GM18951 (cell line): ENCODE data around the gene XYLT1.

Source experiments
- POLR2A ChIP-seq: IDR thresholded peaks from 4 replicates; pipeline ENCODE4 v1.6.1; 2011; ENCODE audit warnings: mild to moderate bottlenecking; ENCODE audit not compliant: insufficient read length, insufficient read depth; ENCODE audit errors: extremely low read depth
- in situ Hi-C: fragments of 300-500 bp; cut with MboI; formaldehyde crosslinking; loops from one replicate; pipeline ENCODE4 v1.12.0; 2022; ENCODE audit warnings: low sequenced_read_pairs, mixed read lengths, inconsistent platforms; ENCODE audit not compliant: unreplicated experiment

Gene XYLT1

GRCh38 chr16:17461951-17462729 is 8.6 kb downstream of the XYLT1 start:
- in situ Hi-C loops, result loop anchor here (25.0 kb wide), 1 partner anchor 600 kb away; no protein-coding TSS in a partner anchor
- TF ChIP-seq POLR2A, result no peak

DNA sequence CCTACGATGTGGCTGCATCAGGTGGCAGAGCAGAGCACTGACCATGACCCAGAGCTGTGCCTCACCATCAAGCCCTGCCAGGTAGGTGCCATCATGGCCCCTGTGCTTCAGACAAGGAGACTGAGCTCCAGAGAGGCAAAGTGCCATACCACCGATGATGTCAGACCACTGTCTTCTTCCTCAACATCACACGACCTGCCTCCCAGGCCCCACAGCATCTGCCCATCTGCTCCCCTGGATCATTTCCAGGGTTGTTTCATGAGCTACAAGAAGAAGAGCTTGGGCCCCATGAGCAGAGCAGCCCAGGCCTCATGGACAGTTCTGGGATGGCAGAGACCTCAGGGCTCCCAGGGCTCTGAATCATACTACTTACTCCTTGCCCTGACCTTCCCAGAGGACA is 9.9 kb downstream of the XYLT1 start:
- TF ChIP-seq POLR2A, result no peak
- in situ Hi-C loops, result loop anchor here (25.0 kb wide), 1 partner anchor 599 kb away; no protein-coding TSS in a partner anchor

DNA sequence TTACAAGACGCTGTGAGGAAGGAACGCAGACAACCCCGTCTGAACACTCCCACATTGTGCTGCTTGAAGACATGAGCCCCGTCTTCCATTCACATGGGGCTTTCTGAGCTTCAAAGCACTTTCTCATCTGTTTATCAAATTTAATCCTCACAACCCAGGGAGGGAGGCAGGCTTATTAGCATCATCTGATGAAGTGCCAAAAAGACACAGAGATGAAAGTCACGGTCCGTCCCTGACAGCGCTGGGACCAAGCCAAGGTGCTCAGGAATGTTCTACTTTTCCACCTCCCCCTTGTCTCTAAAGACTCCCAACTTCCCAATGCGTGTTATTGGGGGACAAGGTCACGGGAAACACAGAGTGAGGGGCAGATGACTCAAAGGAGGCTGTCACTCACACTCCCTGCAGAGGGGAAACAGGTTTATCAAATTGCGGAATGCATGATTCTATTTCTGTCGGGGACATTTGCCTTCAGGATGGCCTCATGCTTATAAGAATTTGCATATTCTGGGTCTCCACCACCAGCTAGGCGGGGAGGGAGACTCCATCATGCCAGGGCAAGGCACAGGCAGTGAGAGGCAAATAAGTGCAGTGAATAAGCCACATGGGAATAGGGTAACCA is 10.7 kb downstream of the XYLT1 start:
- in situ Hi-C loops, result loop anchor here (25.0 kb wide), 1 partner anchor 598 kb away; no protein-coding TSS in a partner anchor

GRCh38 chr16:17457997-17458396 is 12.8 kb downstream of the XYLT1 start:
- no peak for TF ChIP-seq POLR2A
- in situ Hi-C loops, result loop anchor here (25.0 kb wide), 1 partner anchor 596 kb away; no protein-coding TSS in a partner anchor

More for the DNA sequence above, 10.7 kb downstream of the XYLT1 start:
- TF ChIP-seq POLR2A, result no peak

DNA sequence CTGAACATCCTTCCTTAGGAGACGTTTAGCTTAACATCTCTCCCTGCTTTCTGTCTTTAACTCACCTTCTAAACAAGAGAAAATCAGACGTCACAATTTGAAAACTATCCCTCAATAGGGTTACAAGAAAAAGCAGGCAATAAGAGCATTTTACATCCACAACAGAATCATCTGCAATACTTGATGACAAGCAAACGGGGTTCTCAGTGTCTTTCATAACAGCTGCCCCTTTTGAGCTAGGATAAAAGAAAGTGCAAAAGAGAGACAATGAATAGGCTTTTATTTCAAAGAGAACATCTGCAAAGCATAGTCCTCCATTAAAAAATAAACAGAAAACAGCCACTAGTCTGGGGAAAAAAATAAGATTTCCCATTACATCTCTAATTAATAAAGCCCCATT is 13.2 kb downstream of the XYLT1 start:
- in situ Hi-C loops, result loop anchor here (25.0 kb wide), 1 partner anchor 595 kb away; no protein-coding TSS in a partner anchor
- no peak for TF ChIP-seq POLR2A

GRCh38 chr16:17454162-17454730 is 16.5 kb downstream of the XYLT1 start:
- no peak for TF ChIP-seq POLR2A
- in situ Hi-C loops, result loop anchor here (25.0 kb wide), 1 partner anchor 592 kb away; no protein-coding TSS in a partner anchor

DNA sequence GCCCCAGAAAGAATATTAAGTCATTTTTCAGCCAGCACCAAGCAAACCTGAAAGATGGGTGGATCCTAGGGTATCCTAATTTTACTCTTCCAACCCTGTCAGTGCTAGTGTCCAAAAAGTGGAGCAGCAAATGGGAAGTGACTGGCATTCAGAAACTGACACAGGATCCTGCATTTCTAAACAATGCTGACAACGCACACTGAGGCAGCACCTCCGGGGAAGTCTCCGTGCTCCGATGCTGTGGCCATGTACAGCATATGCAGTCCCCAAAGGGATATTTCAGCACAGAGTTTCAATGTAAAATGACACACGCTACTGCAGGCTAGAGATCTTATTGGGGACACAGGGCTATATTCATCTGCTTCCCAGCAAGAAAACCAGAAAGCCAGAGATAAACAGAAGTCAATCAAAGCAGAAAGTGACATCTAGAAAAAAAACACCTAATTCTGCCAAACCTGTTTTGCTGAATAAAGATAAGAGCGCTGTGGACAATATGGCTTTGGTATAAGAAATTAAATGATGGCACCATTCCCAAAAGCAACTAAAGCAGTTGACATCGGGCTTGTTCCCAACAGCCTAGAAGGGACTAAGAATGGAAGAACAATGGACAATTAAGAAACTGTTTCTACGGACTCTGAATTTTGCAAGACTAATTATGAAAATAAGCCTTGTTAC is 17.3 kb downstream of the XYLT1 start:
- no peak for TF ChIP-seq POLR2A
- in situ Hi-C loops, result loop anchor here (25.0 kb wide), 1 partner anchor 591 kb away; no protein-coding TSS in a partner anchor

- in situ Hi-C loops, result loop anchor here (25.0 kb wide), 1 partner anchor 591 kb away; no protein-coding TSS in a partner anchor
- TF ChIP-seq POLR2A, result no peak
Observed at GRCh38 chr16:17452922-17453321, 17.8 kb downstream of the XYLT1 start.

DNA sequence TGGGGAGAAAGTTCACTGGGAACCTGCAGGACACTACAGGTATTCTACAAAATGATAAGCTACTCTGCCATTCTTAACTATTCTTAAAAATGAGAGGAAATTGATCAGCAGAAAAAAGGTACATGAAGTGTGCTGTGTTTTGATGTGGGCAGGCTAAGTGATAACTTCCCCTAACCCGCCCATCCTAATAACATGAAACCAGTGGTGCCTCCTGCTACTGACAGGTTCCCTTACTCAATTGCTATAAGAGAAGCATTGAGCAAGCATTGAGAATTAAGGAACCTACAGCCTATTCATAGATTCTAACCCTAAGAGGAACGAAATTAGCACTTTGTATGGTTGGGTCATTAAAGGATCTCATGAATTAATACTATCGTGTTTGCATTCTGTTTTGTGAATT is 18.9 kb downstream of the XYLT1 start:
- in situ Hi-C loops, result loop anchor here (25.0 kb wide), 1 partner anchor 590 kb away; no protein-coding TSS in a partner anchor

DNA sequence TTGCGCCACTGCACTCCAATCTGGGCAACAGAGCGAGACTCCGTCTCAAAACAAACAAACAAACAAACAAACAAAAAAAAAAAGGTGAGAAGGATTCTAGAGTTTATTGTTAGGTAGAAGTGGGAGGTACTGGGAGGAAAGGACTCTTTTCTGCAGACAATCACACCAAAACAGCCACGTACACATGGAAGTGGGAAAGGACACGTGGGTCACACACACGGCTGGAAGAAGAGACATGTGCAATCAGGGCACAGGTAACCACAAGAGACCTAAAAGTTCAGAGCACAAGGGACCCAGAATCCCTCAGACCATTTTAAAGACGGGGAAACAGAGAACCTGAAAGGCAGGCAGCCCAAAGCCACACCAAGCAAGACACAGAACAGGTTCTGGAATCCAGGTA is 20.5 kb downstream of the XYLT1 start:
- no peak for TF ChIP-seq POLR2A
- in situ Hi-C loops, result loop anchor here (25.0 kb wide), 1 partner anchor 588 kb away; no protein-coding TSS in a partner anchor

More for the DNA sequence above, 18.9 kb downstream of the XYLT1 start:
- no peak for TF ChIP-seq POLR2A

GRCh38 chr16:17448640-17449638 is 21.8 kb downstream of the XYLT1 start:
- in situ Hi-C loops, result no loop called here
- TF ChIP-seq POLR2A, result no peak
